K562 (cell line): Measurements from ENCODE around the gene IL23A. TPM values are rescaled to one million over a fixed set of nuclear protein-coding genes. Genes with fewer than 3 reads are reported as not detected.

ENCODE experiments used
- ATAC-seq: fragments of 200-7000 bp; cut with Tn5 transposase; 3 replicates; pipeline ENCODE4 v1.9.1; 2020; ENCODE audit warnings: moderate library complexity
- BruUV-seq: library from RNA; stranded (reverse); fragments of 400-500 nt; replicated peaks from 2 replicates; lab custom pipeline; 2021; lab: Mats Ljungman, UMichigan
- CTCF ChIA-PET: fragments of 300-600 bp; formaldehyde crosslinking; extraction: SDS; loops from one replicate; lab custom pipeline; 2021; ENCODE audit warnings: low intra/inter-chr PET ratio; lab: Yijun Ruan, JAX
- POLR2A ChIA-PET: fragments of 300-600, 350-650 bp; sonication (Branson Sonifier 250); formaldehyde crosslinking; extraction: SDS; loops from one replicate; lab custom pipeline; 2021; ENCODE audit warnings: antibody characterized with exemption, inconsistent platforms; lab: Yijun Ruan, JAX
- DNase-seq, 4 experiments: peaks; one replicate each; pipeline versions ENCODE4 v3.0.0 to v3.0.0-alpha.2; 2011 to 2018; ENCODE audit warnings: low spot score in 3 of 4, mixed read lengths in 3 of 4; ENCODE audit errors: extremely low read depth in 1 of 4
- FAIRE-seq: peaks from 2 replicates; lab custom pipeline; 2011; peaks lifted over from hg19 to GRCh38; lab: Jason Lieb, UNC
- H2AFZ ChIP-seq: 2 replicates; pipeline ENCODE4 v1.6.0; 2011; ENCODE audit warnings: low read depth, low read length, control low read depth, inconsistent platforms
- H3K27ac ChIP-seq: fragments of 200-600 bp; 3 replicates; pipeline ENCODE4 v1.8.0; 2011; ENCODE audit warnings: low read depth, mild to moderate bottlenecking, control low read depth, inconsistent platforms, low read length, moderate library complexity, mixed read lengths; ENCODE audit errors: extremely low read depth
- H3K27me3 ChIP-seq, 2 experiments: fragments of 300-600 bp in 1 of 2; 2 replicates in 1 of 2; 3 replicates in 1 of 2; pipeline versions ENCODE4 v1.6.0 to v1.8.0; 2011; ENCODE audit warnings: inconsistent platforms in 2 of 2, low read length in 2 of 2, mild to moderate bottlenecking in 1 of 2, mixed read lengths in 1 of 2, moderate library complexity in 1 of 2; ENCODE audit not compliant: control insufficient read depth in 2 of 2, insufficient read depth in 2 of 2
- H3K36me3 ChIP-seq: fragments of 300-600 bp; 3 replicates; pipeline ENCODE4 v1.8.0; 2011; ENCODE audit warnings: mild to moderate bottlenecking, low read length, inconsistent platforms; ENCODE audit not compliant: control insufficient read depth, insufficient read depth
- H3K4me1 ChIP-seq, 2 experiments: fragments of 200-600 bp in 1 of 2; replicated peaks in 1 of 2; 2 replicates in 1 of 2; 3 replicates in 1 of 2; pipeline versions ENCODE4 v1.5.1 to v1.8.0; 2011; ENCODE audit warnings: inconsistent platforms in 2 of 2, low read length in 2 of 2, mild to moderate bottlenecking in 1 of 2, mixed read lengths in 1 of 2, moderate library complexity in 1 of 2; ENCODE audit not compliant: control insufficient read depth in 2 of 2, insufficient read depth in 2 of 2
- H3K4me2 ChIP-seq: 2 replicates; pipeline ENCODE4 v1.6.1; 2011; ENCODE audit warnings: low read length, control low read depth, inconsistent platforms, mixed read lengths; ENCODE audit not compliant: insufficient read depth
- H3K4me3 ChIP-seq: fragments of 200-600 bp; sonication (generic), shearing (Covaris generic); 2 replicates; pipeline ENCODE4 v1.5.1; 2016; ENCODE audit warnings: control low read depth, inconsistent platforms
- H3K79me2 ChIP-seq: fragments of 200-600 bp; 3 replicates; pipeline ENCODE4 v1.8.0; 2011; ENCODE audit warnings: low read length, inconsistent platforms; ENCODE audit not compliant: control insufficient read depth, insufficient read depth
- H3K9ac ChIP-seq, 2 experiments: 2 replicates each; pipeline versions ENCODE4 v1.6.0 to v1.6.1; 2011; ENCODE audit warnings: low read depth in 2 of 2, low read length in 2 of 2, control low read depth in 1 of 2, inconsistent platforms in 1 of 2, mild to moderate bottlenecking in 1 of 2, mixed read lengths in 1 of 2; ENCODE audit not compliant: insufficient read depth in 1 of 2
- H3K9me1 ChIP-seq: one replicate; pipeline ENCODE4 v1.6.0; 2011; ENCODE audit warnings: inconsistent platforms, mild to moderate bottlenecking, low read length, moderate library complexity; ENCODE audit not compliant: control insufficient read depth, insufficient read depth
- H3K9me3 ChIP-seq: replicated peaks from 2 replicates; pipeline ENCODE4 v1.5.1; 2011; ENCODE audit warnings: low read depth, low read length, inconsistent platforms; ENCODE audit not compliant: control insufficient read depth, insufficient read depth
- H4K20me1 ChIP-seq: replicated peaks from 2 replicates; pipeline ENCODE4 v1.6.1; 2011; ENCODE audit warnings: low read length, inconsistent platforms, mixed read lengths; ENCODE audit not compliant: control insufficient read depth, insufficient read depth
- CCAR2 ChIP-seq: fragments of 200-400 bp; formaldehyde crosslinking; IDR thresholded peaks from 2 replicates; pipeline ENCODE4 v1.6.1; 2017; ENCODE audit warnings: mild to moderate bottlenecking, low read depth, low read length
- FOXK1 ChIP-seq: sonication (generic); formaldehyde crosslinking; IDR thresholded peaks from 2 replicates; pipeline ENCODE4 v1.8.0; 2022; ENCODE audit warnings: missing genetic modification reagents, mild to moderate bottlenecking, borderline replicate concordance
- JUND ChIP-seq, 2 experiments: IDR thresholded peaks; 2 replicates in 1 of 2; 3 replicates in 1 of 2; pipeline ENCODE4 v1.6.1; 2011; ENCODE audit warnings: borderline replicate concordance in 2 of 2, low read depth in 2 of 2, low read length in 2 of 2, improper control_type of control experiment in 1 of 2, missing biosample characterization in 1 of 2, missing genetic modification characterization in 1 of 2, missing genetic modification reagents in 1 of 2
- POLR2A ChIP-seq: fragments of 450-650 bp; conservative IDR thresholded peaks from 2 replicates; pipeline ENCODE4 v1.6.1; 2016
- PYGO2 ChIP-seq: fragments of 450-650 bp; IDR thresholded peaks from 2 replicates; pipeline ENCODE4 v1.6.1; 2016; ENCODE audit warnings: mild to moderate bottlenecking, missing genetic modification characterization, moderate library complexity, missing compliant biosample characterization
- RBM25 ChIP-seq: fragments of 200-400 bp; formaldehyde crosslinking; IDR thresholded peaks from 2 replicates; pipeline ENCODE4 v1.6.1; 2018; ENCODE audit warnings: low read length, low read depth, moderate library complexity; ENCODE audit not compliant: severe bottlenecking
- SUPT5H ChIP-seq: fragments of 450-650 bp; IDR thresholded peaks from 2 replicates; pipeline ENCODE4 v1.6.1; 2016
- TEAD2 ChIP-seq: fragments of 450-650 bp; IDR thresholded peaks from 2 replicates; pipeline ENCODE4 v1.6.1; 2016; ENCODE audit warnings: missing genetic modification characterization, control low read depth, missing compliant biosample characterization
- ZNF583 ChIP-seq: fragments of 250-450 bp; sonication (Bioruptor Pico); IDR thresholded peaks from 2 replicates; pipeline ENCODE4 v1.4.0; 2020
- WGBS: fragments of 100-300 bp; shearing (Covaris generic); methylation state at CpG from one replicate; pipeline ENCODE4 v1.1.6; 2016; ENCODE audit warnings: low coverage, mixed read lengths; ENCODE audit not compliant: insufficient coverage; ENCODE audit errors: missing lambda C conversion rate; 5-methylcytosine and 5-hydroxymethylcytosine counted together
- in situ Hi-C: fragments of 300-500 bp; cut with MboI; formaldehyde crosslinking; loops from 4 replicates; pipeline ENCODE4 v1.15.0; 2018; ENCODE audit warnings: inconsistent platforms, mixed read lengths
- intact Hi-C: fragments of 100-400 bp; cut with micrococcal nuclease; formaldehyde crosslinking; loops from 2 replicates; pipeline ENCODE4 v1.14.2; 2022
- polyA plus RNA-seq, 8 experiments: library from polyadenylated mRNA; depleted of rRNA in 4 of 8; stranded (reverse) in 5 of 8; unstranded in 3 of 8; fragments of >200 nt; fragmentation: Nextera tagmentation in 2 of 8; fragmentation: Illumina TruSeq in 1 of 8; extraction: Ambion mirVana in 2 of 8; extraction: Trizol in 1 of 8; gene quantifications; 2 replicates each; pipeline versions ENCODE4 v1.2.1 to v1.2.3, GENCODE V29; 2011 to 2014; ENCODE audit warnings: inconsistent platforms in 1 of 8, missing spikeins in 1 of 8
- total RNA-seq, 7 experiments: library from RNA; depleted of rRNA in 6 of 7; stranded (reverse); fragments of >200 nt in 6 of 7; fragmentation: Illumina TruSeq in 2 of 7; extraction: Trizol in 2 of 7; gene quantifications; 2 replicates each; pipeline versions ENCODE4 v1.2.1 to v1.2.3, GENCODE V29; 2011 to 2021; ENCODE audit warnings: low replicate concordance in 1 of 7

The IL23A gene
- total and polyA plus RNA-seq, 9 of the 15 experiments (the other 6 are each of a cell fraction or from before 2014, with no cell fraction given) = 4.4 to 37.2 (median 9.6) TPM

DNA sequence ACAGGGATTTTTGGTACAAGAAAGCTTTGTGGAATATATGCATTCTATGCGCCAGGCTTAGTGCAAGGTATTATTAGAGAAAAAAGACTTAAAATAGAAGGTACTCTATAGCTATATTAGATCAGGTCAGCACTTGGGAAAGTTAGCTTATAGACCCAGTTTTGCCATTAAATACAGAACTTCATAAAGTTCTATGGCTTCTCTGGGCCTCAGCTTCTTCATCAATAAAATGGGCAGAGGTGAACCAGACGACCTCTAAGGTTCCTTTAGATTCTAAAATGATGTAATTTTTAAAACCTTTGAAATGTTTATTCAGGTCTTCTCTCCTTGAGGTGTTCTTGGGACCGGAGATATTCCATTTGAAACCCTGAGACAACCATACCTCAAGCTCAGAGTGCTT lies 30.0 kb upstream of the IL23A start:
- no peaks in the 10 kb centered on the region for H3K9me1 ChIP-seq
- no peaks in the 10 kb centered on the region for H3K27me3 ChIP-seq
- CTCF ChIA-PET = no interaction called here
- FAIRE-seq = no peak
- no TSS peak for BruUV-seq
- H2AFZ ChIP-seq = no peak overlapping the region
- no peak overlapping the region for H3K9ac ChIP-seq
- POLR2A ChIA-PET = interaction anchor here (0.8 to 1.6 kb wide), 6 partner anchors 10 to 890 kb away, joined by 3 to 8 read pairs (median 4); partner anchors contain the start of gene CS
- TF ChIP-seq FOXK1 (CRISPR knock-in tag) = no peak
- peak; percentile 71 for TF ChIP-seq RBM25
- TF ChIP-seq, all 486 proteins: peak for 1
- no peaks in the 10 kb centered on the region for H3K9me3 ChIP-seq
- intact Hi-C loops = no loop called here
- no peaks in the 10 kb centered on the region for H3K4me1 ChIP-seq
- no peaks in the 10 kb centered on the region for H4K20me1 ChIP-seq
- no peaks in the 10 kb centered on the region for H3K79me2 ChIP-seq
- no peak overlapping the region for H3K4me3 ChIP-seq
- no peak overlapping the region for H3K27ac ChIP-seq
- DNase-seq (no peak), ATAC-seq (no peak)
- WGBS = 83% methylated on average over 3 of the region's 3 CpGs
- in situ Hi-C loops = no loop called here
- H3K36me3 ChIP-seq = peaks cover 70% of the 10 kb centered on the region
- no peak overlapping the region for H3K4me2 ChIP-seq

DNA sequence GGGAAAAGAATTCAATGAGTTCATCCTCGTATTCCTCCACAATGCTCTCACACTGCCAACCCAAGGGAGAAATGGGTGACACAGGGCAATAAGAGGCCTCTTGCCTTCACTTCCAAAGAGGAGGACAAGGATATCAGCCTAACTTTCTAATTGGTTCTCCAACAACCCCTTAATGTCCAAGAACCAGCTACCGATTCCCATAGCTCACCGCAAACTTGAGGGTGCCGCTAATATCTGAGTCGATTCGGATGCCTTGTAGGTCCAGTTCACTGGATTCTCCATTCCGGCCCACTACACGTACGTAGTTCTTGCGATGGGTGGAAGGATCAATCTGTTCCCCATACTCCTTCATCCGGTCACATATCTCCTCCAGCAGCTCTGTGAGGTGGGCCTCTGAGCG lies 27.7 kb upstream of the IL23A start:
- POLR2A ChIA-PET = interaction anchor here (0.6 to 1.6 kb wide), 5 partner anchors 10 to 326 kb away, joined by 3 to 8 read pairs (median 3); partner anchors contain the start of gene SMARCC2
- in situ Hi-C loops = no loop called here

More for the DNA sequence above, 27.7 kb upstream of the IL23A start:
- no peak overlapping the region for H3K4me2 ChIP-seq
- H3K9ac ChIP-seq = no peak overlapping the region
- WGBS = 97% methylated on average over 12 of the region's 12 CpGs
- H3K9me1 ChIP-seq = no peaks in the 10 kb centered on the region
- intact Hi-C loops = no loop called here
- no peak overlapping the region for H3K4me3 ChIP-seq
- no peak overlapping the region for H2AFZ ChIP-seq
- ATAC-seq = no peak
- CTCF ChIA-PET = no interaction called here
- H3K9me3 ChIP-seq = no peaks in the 10 kb centered on the region
- no TSS peak for BruUV-seq
- no peak for DNase-seq
- no peaks in the 10 kb centered on the region for H4K20me1 ChIP-seq
- H3K27me3 ChIP-seq = no peaks in the 10 kb centered on the region
- no peak overlapping the region for H3K27ac ChIP-seq
- FAIRE-seq = no peak
- H3K4me1 ChIP-seq = peaks cover 6 to 7% of the 10 kb centered on the region in 2 experiments; a peak in 2 of 5 replicates
- H3K79me2 ChIP-seq = peaks cover 19% of the 10 kb centered on the region
- peaks cover 66% of the 10 kb centered on the region for H3K36me3 ChIP-seq
- TF ChIP-seq CCAR2 = no peak
- 0 out of 2 replicates have a peak, but pooled peaks have one; percentile 13 for TF ChIP-seq SUPT5H
- TF ChIP-seq PYGO2 = no peak
- TF ChIP-seq POLR2A = 0 out of 2 replicates have a peak, but pooled peaks have one; percentile 33
- no peak for TF ChIP-seq TEAD2 (tag)
- TF ChIP-seq JUND (IDR thresholded peaks at IDR 0.05; ENCODE audit: borderline replicate concordance, low read depth, low read length) = no peak
- no peak for TF ChIP-seq JUND (tag; IDR thresholded peaks at IDR 0.05; ENCODE audit: borderline replicate concordance, low read depth, low read length)
- TF ChIP-seq ZNF583 (CRISPR knock-in tag) = no peak
